ENCODE data around the gene CCDC73.
"Not testable (repeated sequence)": the region's sequence is repeated elsewhere in the genome, so short reads cannot be mapped to it uniquely, and the experiment has no call there.

Gene CCDC73

GRCh38 chr11:32796425-32796824 lies 2.0 kb upstream of the CCDC73 start:
- H3K4me3 ChIP-seq (ENCODE audit: low read depth, low read length), result no peak overlapping the region
- no peak for TF ChIP-seq CTCF (IDR thresholded peaks at IDR 0.05; ENCODE audit: borderline replicate concordance, insufficient read depth, low read depth, low read length)

- no peak overlapping the region for H3K4me3 ChIP-seq (ENCODE audit: low read depth, low read length)
- TF ChIP-seq CTCF (IDR thresholded peaks at IDR 0.05; ENCODE audit: borderline replicate concordance, insufficient read depth, low read depth, low read length), result peak; percentile 53; the same call in 1 of the 2 replicates
These were observed 1.4 kb downstream of the CCDC73 start for GRCh38 chr11:32792948-32793475.

GRCh38 chr11:32792111-32792947 lies 2.1 kb downstream of the CCDC73 start:
- TF ChIP-seq CTCF (IDR thresholded peaks at IDR 0.05; ENCODE audit: borderline replicate concordance, insufficient read depth, low read depth, low read length), result no peak
- no peak overlapping the region for H3K4me3 ChIP-seq (ENCODE audit: low read depth, low read length)

- TF ChIP-seq CTCF (IDR thresholded peaks at IDR 0.05; ENCODE audit: borderline replicate concordance, insufficient read depth, low read depth, low read length), result no peak
These were observed 3.5 kb downstream of the CCDC73 start for GRCh38 chr11:32790916-32791315.

DNA sequence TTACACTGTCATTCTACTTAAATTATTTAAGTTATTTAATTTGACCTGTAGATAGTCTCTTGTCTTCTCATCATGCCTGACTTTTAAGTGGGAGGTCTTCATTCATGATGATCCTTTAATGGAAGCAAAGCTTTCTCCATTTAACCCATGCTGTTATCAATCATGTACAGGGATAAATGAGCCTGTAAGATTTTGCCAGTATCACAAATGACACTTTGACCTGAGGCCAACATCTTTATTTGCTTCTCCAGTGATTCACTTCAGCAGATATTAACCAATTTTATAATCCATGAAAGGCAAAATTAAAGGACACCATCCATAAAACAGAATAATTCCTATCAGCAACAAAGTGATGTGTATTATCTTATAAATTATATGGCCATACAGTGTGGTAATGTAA lies 7.7 kb downstream of the CCDC73 start:
- TF ChIP-seq CTCF (IDR thresholded peaks at IDR 0.05; ENCODE audit: borderline replicate concordance, insufficient read depth, low read depth, low read length), result no peak
- H3K4me3 ChIP-seq (ENCODE audit: low read depth, low read length), result no peak overlapping the region

More at GRCh38 chr11:32790916-32791315, 3.5 kb downstream of the CCDC73 start:
- no peak overlapping the region for H3K4me3 ChIP-seq (ENCODE audit: low read depth, low read length)

GRCh38 chr11:32785262-32785661 lies 9.2 kb downstream of the CCDC73 start:
- TF ChIP-seq CTCF (IDR thresholded peaks at IDR 0.05; ENCODE audit: borderline replicate concordance, insufficient read depth, low read depth, low read length), result no peak
- no peak overlapping the region for H3K4me3 ChIP-seq (ENCODE audit: low read depth, low read length)

- no peak for TF ChIP-seq CTCF (IDR thresholded peaks at IDR 0.05; ENCODE audit: borderline replicate concordance, insufficient read depth, low read depth, low read length)
- H3K4me3 ChIP-seq (ENCODE audit: low read depth, low read length), result no peak overlapping the region
These were observed 12.7 kb downstream of the CCDC73 start for GRCh38 chr11:32781721-32782120.

- H3K4me3 ChIP-seq (ENCODE audit: low read depth, low read length), result not testable (repeated sequence)
These were observed 13.6 kb downstream of the CCDC73 start for GRCh38 chr11:32780839-32781238.
